NCI-H524 (cell line): ENCODE data around the gene NLN.
A peak's percentile ranks its signal among the peaks of the same experiment; 100 is the strongest.
"Not testable (repeated sequence)": the region's sequence is repeated elsewhere in the genome, so short reads cannot be mapped to it uniquely, and the experiment has no call there.

Source experiments
- DNase-seq, 2 experiments: peaks; one replicate each; lab custom pipeline; 2025; lab: John Stamatoyannopoulos, UW

The NLN gene

GRCh38 chr5:65832152-65832551, 110.1 kb downstream of the NLN start:
- no peak for DNase-seq

- peak; percentile 10 to 70 for DNase-seq
Measured at GRCh38 chr5:65832603-65833228, 110.7 kb downstream of the NLN start.

DNA sequence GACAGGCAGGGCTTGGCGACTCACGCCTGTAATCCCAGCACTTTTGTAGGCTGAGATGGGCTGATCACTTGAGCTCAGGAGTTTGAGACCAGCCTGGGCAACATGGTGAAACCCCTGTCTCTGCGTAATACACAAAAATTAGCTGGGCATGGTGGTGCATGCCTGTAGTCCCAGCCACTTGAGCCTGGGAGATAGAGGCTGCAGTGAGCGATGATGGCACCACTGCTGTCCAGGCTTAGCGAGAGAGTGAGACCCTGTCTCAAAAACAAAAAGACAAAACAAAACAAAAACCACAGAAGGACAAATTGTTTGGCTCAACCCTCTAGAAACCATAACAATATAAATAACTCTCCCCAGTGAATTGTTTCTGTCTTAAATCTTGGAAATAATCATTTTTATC, 111.8 kb downstream of the NLN start:
- DNase-seq: no peak

DNA sequence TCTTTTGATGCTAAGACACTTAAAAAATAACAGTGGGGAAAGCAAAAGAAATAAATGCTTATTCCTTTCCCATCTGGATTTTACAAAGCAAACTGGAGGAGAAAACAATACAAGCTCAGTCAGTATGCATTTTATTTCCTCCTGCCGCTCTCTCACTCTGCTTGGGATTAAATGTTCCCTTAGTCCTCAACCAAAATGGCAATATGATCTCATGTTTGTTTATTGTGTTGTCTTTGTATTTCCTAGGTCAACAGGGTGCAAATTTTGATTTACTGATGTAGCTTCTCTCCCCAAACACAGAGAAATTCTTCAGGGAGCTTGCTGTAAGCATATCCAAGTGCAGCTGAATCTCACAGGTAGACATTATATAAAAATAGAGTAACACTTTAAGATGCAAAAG, 112.3 kb downstream of the NLN start:
- DNase-seq: no peak

GRCh38 chr5:65835191-65835590, 113.2 kb downstream of the NLN start:
- no peak for DNase-seq

DNA sequence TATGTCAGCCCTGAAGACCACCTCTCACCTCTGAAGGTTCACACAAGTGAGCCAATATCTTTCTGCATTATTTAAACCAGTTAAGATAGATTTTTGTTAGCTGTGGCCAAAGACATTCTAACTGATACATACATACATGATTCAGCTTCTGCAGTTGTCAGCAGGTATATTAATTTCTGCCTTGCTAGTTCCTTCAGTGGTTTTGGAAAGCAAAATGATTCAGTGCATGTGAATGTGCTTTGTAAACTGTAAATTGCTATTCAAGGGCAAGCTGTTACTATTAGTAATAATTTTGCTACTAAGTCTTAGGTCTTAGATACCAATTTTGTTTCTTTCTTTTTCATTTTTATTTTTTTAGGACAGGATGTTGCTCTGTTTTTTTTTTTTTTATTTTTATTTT, 115.1 kb downstream of the NLN start:
- no peak for DNase-seq

- DNase-seq: not testable (repeated sequence)
Measured at GRCh38 chr5:65839170-65839569, 117.2 kb downstream of the NLN start.

DNA sequence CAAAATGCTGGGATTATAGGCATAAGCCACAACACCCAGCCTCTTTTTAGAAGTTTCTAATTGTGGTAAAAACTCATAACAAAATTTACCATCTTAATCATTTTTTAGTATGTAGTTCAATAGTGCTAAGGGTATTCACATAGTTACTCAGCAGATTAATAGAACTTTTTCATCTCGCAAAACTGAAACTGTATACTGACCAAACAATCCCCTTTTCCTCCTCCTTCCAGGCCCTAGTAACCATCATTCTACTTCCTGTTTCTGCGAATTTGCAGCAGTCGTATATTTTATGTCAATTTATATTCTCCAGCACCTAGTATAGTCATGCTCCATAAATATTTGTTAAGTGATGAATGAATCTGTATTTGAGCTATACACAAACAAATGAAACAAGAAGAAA, 118.1 kb downstream of the NLN start:
- DNase-seq: no peak

GRCh38 chr5:65844763-65845162, 122.8 kb downstream of the NLN start:
- not testable (repeated sequence) for DNase-seq

GRCh38 chr5:65846101-65846500, 124.1 kb downstream of the NLN start:
- DNase-seq: no peak

- not testable (repeated sequence) for DNase-seq
Measured at GRCh38 chr5:65847019-65847418, 125.0 kb downstream of the NLN start.

GRCh38 chr5:65849918-65850317, 127.9 kb downstream of the NLN start:
- not testable (repeated sequence) for DNase-seq

DNA sequence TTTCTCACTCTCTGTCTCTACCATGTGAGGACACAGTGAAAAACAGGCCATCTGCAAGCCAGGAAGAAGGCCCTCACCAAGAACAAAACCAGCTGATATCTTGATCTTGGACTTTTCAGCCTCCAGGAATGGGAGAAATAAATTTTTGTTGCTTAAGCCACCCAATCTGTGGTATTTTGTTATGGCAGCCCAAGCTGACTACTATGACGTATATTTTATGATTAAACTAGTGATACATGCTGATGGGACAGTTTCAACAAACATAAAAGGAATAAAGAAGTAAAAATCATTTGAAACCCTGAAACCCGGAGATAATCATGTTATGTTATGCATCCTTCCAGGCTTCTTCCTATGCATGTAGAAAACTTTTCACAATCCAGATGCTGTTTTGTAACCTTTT, 132.9 kb downstream of the NLN start:
- DNase-seq: no peak

- DNase-seq: no peak
Measured at GRCh38 chr5:65855766-65856315, 133.8 kb downstream of the NLN start.

DNA sequence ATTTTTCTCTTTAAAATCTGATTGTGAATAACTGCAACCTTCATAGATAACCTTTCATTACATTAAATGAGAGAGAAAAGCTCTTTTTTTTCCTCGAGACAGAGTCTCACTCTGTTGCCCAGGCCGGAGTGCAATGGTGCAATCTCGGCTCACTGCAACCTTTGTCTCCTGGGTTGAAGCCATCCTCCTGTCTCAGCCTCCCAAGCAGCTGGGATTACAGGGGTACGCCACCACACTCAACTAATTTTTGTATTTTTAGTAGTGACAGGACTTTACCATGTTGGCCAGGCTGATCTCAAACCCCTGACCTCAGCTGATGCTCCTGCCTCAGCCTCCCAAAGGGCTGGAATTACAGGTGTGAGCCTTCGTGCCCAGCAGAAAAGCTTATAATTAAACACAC, 134.5 kb downstream of the NLN start:
- DNase-seq: no peak

DNA sequence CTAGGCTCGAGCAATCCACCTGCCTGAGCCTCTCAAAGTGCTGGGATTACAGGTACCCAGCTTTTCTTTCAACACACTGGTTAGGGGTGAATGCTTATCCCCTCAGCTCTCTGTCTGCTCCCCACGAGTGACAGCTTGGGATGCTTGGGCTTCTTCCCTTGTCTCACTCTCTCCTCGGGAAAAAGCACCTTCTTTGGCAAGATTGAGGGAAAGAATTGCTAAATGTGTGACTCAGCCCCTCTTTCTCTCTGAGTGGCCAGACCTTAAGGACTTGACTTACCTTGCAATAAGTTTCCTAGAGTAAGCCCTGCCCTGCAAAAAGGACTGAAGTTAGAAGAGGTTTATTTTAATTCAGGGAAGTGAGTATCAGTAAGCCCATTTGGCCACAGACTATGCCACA, 136.3 kb downstream of the NLN start:
- no peak for DNase-seq

DNA sequence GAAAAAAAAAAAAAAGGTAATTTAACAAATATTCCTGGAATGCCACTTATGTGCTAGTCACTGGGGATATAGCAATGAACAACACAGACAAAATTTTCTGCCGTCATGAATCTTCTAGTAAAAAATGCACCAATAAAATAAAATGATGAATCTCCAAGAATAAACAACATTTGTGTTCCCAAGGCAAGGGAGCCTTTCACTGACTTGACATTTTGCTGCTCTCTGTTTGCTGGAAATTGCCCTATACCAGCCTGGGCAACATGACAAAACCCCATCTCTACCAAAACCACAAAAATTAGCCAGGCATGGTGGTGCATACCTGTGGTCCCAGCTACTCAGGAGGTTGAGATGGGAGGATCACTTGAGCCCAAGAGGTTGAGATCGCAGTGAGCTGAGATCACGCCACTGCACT, 139.8 kb downstream of the NLN start:
- no peak for DNase-seq

DNA sequence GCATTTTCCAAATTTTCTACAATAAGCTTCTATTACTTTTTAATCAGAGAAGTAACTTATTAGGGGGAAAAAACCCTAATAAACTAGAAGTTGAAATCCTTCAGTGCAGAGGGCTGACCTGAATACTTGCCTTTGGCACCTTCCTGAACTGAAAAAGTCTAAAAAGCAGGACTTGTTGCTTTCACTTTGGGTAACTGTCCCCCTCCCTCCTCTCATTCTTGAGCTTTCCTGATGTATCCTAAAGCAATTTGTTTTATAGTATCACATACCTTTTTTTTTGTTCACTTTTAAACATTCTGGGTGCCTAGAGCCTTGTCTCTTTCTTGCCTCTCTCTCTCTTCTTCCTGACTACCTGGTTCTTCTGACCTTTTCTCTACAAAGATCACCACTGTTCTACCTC, 140.4 kb downstream of the NLN start:
- DNase-seq: no peak

DNA sequence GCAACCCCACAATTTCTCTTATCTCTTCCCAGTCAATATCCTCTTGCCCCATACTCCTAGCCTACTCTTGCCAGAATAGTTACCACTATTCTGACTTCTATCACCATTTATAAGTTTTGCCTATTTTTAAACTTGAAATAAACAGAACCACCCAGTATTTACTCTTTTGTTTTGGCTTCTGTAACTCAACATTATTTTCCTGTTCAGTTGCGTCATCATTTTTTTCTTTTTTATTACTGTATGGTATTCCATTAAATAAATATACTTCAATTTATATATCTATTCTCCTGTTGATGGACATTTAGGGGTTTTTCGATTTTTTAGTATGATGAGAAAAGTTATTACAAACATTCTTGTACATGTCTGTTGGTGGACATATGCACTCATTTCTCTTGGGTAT, 141.7 kb downstream of the NLN start:
- DNase-seq: no peak

GRCh38 chr5:65866837-65867521, 145.0 kb downstream of the NLN start:
- no peak for DNase-seq

GRCh38 chr5:65867542-65868195, 145.7 kb downstream of the NLN start:
- no peak for DNase-seq

- no peak for DNase-seq
Measured at GRCh38 chr5:65868509-65868908, 146.5 kb downstream of the NLN start.

- no peak for DNase-seq
Measured at GRCh38 chr5:65871182-65871581, 149.2 kb downstream of the NLN start.
